GM23338 (cell line): Measurements from ENCODE around the gene SPHK1.

ENCODE experiments used
- CREB1 ChIP-seq: fragments of 250-450 bp; sonication (Bioruptor Pico); IDR thresholded peaks from 2 replicates; pipeline ENCODE4 v1.5.0; 2020; ENCODE audit warnings: low read depth, mild to moderate bottlenecking, moderate library complexity
- CTCF ChIP-seq, 2 experiments: fragments of 200-600 bp in 1 of 2; sonication (generic) in 1 of 2; conservative IDR thresholded peaks; 2 replicates each; pipeline versions ENCODE4 v1.5.1 to v1.6.1; 2016 to 2017; ENCODE audit warnings: antibody characterized with exemption in 2 of 2, low read depth in 2 of 2, mild to moderate bottlenecking in 2 of 2, moderate library complexity in 1 of 2
- ETS1 ChIP-seq: IDR thresholded peaks from 2 replicates; pipeline ENCODE4 v1.6.1; 2016; ENCODE audit warnings: antibody characterized with exemption
- EZH2 ChIP-seq: fragments of 200-600 bp; sonication (generic); IDR thresholded peaks from one replicate; pipeline ENCODE4 v1.8.0; 2017; ENCODE audit warnings: antibody characterized with exemption, mild to moderate bottlenecking, low read depth; ENCODE audit not compliant: unreplicated experiment
- EZH2phosphoT487 ChIP-seq: fragments of 200-600 bp; sonication (generic); IDR thresholded peaks from one replicate; pipeline ENCODE4 v1.8.1; 2018; ENCODE audit warnings: antibody characterized with exemption; ENCODE audit not compliant: unreplicated experiment
- JUNB ChIP-seq: IDR thresholded peaks from one replicate; pipeline ENCODE4 v1.6.1; 2016; ENCODE audit warnings: antibody characterized with exemption; ENCODE audit not compliant: unreplicated experiment
- POLR2AphosphoS5 ChIP-seq: IDR thresholded peaks from 2 replicates; pipeline ENCODE4 v1.6.1; 2016; ENCODE audit warnings: antibody characterized with exemption, low read depth

- TF ChIP-seq CTCF (conservative IDR thresholded peaks at IDR 0.05; ENCODE audit: low read depth in 2 of 2): no peak
- TF ChIP-seq EZH2phosphoT487: no peak
- no peak for TF ChIP-seq ETS1
- TF ChIP-seq POLR2AphosphoS5: no peak
- no peak for TF ChIP-seq EZH2
- no peak for TF ChIP-seq JUNB
- no peak for TF ChIP-seq CREB1 (CRISPR knock-in tag)
Measured at GRCh38 chr17:76405607-76405966, 21.2 kb downstream of the SPHK1 start.
